ENCODE data around the gene CHIT1.
A peak's percentile ranks its signal among the peaks of the same experiment; 100 is the strongest.
"Not testable (repeated sequence)": the region's sequence is repeated elsewhere in the genome, so short reads cannot be mapped to it uniquely, and the experiment has no call there.

CHIT1 gene

GRCh38 chr1:203265541-203265940 lies 36.1 kb upstream of the CHIT1 start:
- DNase-seq: no peak

- peak; percentile 1 for DNase-seq
Measured at GRCh38 chr1:203264052-203264501, 34.6 kb upstream of the CHIT1 start.

- no peak for DNase-seq
Measured at GRCh38 chr1:203263496-203263895, 34.0 kb upstream of the CHIT1 start.

GRCh38 chr1:203256636-203257035 lies 27.2 kb upstream of the CHIT1 start:
- DNase-seq: not testable (repeated sequence)

GRCh38 chr1:203254782-203255181 lies 25.3 kb upstream of the CHIT1 start:
- DNase-seq: not testable (repeated sequence)

GRCh38 chr1:203252678-203253077 lies 23.2 kb upstream of the CHIT1 start:
- DNase-seq: no peak

- DNase-seq: no peak
Measured at GRCh38 chr1:203251466-203251865, 22.0 kb upstream of the CHIT1 start.

GRCh38 chr1:203250911-203251310 lies 21.4 kb upstream of the CHIT1 start:
- DNase-seq: no peak

GRCh38 chr1:203244776-203245175 lies 15.3 kb upstream of the CHIT1 start:
- DNase-seq: no peak

GRCh38 chr1:203241708-203242107 lies 12.2 kb upstream of the CHIT1 start:
- not testable (repeated sequence) for DNase-seq

GRCh38 chr1:203239526-203240305 lies 10.2 kb upstream of the CHIT1 start:
- no peak for DNase-seq

GRCh38 chr1:203239081-203239480 lies 9.6 kb upstream of the CHIT1 start:
- DNase-seq: no peak

- DNase-seq: no peak
Measured at GRCh38 chr1:203238535-203238934, 9.1 kb upstream of the CHIT1 start.

- DNase-seq: not testable (repeated sequence)
Measured at GRCh38 chr1:203234901-203235300, 5.4 kb upstream of the CHIT1 start.

- DNase-seq: no peak
Measured at GRCh38 chr1:203228670-203229069, 803 bp downstream of the CHIT1 start.

- DNase-seq: no peak
Measured at GRCh38 chr1:203227371-203228083, 1.9 kb downstream of the CHIT1 start.

GRCh38 chr1:203225071-203225470 lies 4.4 kb downstream of the CHIT1 start:
- no peak for DNase-seq

GRCh38 chr1:203223012-203223775 lies 6.3 kb downstream of the CHIT1 start:
- DNase-seq: no peak

- no peak for DNase-seq
Measured at GRCh38 chr1:203219934-203220333, 9.5 kb downstream of the CHIT1 start.

GRCh38 chr1:203219171-203219570 lies 10.3 kb downstream of the CHIT1 start:
- no peak for DNase-seq

GRCh38 chr1:203217668-203218067 lies 11.8 kb downstream of the CHIT1 start:
- no peak for DNase-seq

- no peak for DNase-seq
Measured at GRCh38 chr1:203217139-203217655, 12.3 kb downstream of the CHIT1 start.

All from retina (tissue), 1 donor.